ENCODE results near the gene LDB2.
A peak's percentile ranks its signal among the peaks of the same experiment; 100 is the strongest.
"Not testable (repeated sequence)": the region's sequence is repeated elsewhere in the genome, so short reads cannot be mapped to it uniquely, and the experiment has no call there.

LDB2 gene

DNA sequence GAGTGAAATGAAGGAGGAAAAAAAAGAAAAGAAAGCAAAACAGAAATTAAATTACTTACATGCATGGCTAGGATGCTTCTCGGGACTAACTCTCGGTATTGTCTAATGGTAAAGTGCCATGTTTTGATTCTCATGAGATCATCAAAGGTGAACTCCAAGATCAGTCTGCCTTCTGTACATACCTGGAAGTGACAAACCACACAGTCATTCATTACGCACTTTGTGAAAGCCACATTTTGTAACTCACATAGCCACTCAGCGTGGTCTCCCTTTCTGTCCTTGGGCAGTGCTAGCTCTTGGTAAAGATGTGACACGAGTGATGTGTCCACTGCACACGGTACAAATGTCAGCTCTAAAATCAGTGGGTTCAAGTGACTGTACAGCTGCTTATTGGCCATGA is 309.8 kb downstream of the LDB2 start:
- no peak for DNase-seq

DNA sequence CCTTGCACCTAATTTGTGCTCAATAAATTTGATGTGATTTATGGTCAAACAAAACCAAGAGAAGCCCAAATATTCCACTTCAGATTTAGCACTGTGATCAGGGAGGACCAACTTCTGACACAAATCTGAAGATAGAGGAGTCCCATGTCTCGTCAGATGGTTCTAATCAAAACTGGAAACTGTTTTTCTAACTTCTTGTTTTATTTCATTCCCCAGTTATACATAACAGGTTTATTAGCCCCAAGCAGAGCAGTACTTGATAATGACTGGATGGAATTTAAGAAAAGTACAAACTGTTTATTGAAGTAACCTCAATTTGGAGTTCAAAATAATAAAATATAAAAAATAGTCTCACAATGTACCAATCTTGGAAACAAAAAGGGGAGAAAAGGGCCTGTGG is 310.3 kb downstream of the LDB2 start:
- no peak for DNase-seq

DNA sequence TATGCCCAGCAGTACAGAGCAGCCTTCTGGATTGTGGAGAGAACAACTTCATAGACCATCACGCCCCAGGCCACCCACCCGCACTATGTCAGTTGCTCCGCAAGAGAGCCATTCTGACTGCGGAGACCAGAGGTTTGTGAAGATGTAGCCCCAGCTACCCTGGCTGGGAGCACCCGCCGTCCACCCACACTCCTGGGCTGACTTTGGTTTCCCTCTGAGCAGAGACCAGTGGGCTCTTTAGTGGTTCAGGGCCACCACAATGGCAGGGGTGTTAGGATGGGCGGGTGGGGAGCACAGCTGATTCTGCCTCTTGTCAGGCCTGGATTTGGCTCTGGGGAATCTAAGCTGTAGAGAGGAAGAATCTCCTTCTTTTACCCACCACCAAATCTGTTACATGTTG is 313.4 kb downstream of the LDB2 start:
- DNase-seq: no peak

DNA sequence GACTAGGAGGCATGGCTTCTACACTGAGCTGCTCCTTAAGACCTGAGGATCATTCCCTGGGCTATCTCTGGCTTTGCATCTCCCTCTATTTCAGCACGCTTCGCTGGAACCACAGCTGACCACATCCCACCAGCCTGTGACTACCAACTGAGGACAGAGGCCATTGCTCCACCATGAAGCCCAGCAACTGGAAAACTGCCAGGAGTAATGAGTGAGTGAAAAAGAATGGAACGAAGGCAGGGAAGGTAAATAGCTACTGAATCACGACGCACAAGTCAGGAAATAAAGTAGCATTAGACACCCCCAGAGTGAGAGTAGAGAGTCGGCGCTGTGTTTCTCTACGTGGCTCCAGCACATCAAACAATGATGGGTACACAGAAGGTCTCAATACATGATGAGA is 314.7 kb downstream of the LDB2 start:
- no peak for DNase-seq

DNA sequence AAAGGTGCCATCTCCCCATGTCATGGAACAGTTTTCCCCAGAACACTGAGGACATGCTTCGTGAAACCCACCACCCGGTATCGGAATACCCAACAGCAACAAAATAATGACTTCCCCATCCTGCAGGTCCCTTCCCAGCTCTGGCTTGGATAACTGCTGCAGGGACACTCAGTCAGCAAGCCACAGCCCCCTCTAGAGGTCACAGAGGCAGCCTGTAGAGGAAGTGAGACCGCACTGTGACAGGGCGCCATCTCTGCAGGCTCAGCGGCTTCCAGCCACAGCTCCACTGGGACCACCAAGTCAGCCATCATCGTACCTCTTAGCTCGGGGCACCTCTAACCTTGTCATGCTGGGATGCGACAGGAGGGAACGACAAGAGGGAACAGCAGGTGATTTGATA is 315.9 kb downstream of the LDB2 start:
- DNase-seq: no peak

DNA sequence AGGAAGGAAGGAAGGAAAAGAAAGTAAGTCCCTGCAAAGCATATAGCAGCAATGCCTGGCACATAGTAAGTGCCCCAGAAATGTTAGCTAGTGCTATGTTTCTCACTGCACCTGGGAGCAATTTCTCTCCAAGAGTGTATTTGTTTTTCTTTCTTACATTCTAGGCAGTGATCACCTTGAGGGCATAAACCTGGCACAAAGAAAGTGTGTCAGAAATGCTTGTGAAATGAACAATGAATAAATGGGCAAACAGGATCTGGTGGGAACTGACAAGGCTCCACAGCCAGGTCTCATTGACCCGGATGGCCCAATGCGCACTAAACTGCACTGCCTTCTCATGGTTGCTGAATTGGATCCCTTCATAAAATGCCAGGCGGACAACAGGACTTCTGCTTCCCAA is 316.4 kb downstream of the LDB2 start:
- DNase-seq: no peak

DNA sequence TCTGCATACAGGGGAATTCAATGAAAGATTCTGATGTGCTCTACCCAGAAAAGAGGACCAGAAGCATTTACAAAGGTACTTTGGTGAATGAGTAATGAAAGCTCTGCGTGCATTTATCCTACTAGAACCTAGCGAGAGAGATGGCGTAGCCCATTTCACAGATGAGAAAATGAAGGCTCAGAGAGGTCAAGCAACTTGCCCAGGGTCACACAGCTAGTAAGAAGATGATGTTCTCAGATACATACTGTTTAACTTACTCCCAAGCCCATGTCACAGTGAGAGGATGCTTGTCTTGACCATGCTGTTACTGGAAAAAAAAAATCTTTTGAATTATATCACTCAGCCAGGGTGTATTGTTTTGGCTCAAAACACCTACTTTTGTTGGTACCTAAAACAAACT is 317.3 kb downstream of the LDB2 start:
- no peak for DNase-seq

DNA sequence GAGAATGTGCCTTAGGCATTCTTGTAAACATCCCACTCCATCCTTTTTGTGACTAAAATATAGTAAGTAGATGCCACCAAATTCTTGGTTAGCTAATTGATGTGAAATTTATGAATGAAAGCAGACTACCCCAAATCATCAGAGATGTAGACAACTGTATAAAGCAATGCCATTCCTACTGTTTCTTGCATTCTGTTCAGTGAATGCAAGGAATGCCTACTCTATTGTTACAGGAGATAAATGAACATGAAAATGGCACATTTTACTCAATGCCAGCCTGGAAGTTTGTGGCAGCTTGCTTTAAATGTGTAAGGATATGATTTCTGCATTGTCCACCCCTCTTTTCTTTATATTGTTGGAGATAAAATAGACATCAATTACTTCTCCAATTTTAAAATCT is 317.9 kb downstream of the LDB2 start:
- DNase-seq: no peak

DNA sequence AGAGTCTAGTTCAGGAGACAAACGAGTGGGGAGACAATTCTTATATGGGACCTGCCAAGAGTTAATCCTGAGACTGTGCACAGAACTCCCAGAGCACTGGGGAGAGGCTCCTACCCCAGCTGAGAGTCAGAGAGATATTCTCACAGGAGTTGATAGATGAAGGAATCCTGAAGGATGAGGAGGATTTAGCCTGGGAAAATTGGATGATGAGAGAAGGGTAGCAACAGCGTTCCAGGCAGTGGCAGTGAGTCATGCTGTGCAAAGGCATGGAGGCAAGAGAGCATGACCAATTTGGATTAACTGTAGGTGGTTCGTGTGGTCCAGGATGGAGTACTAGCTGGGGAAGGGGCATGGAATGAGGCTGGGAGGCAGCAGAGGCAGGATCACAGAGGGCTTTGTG is 318.6 kb downstream of the LDB2 start:
- no peak for DNase-seq

DNA sequence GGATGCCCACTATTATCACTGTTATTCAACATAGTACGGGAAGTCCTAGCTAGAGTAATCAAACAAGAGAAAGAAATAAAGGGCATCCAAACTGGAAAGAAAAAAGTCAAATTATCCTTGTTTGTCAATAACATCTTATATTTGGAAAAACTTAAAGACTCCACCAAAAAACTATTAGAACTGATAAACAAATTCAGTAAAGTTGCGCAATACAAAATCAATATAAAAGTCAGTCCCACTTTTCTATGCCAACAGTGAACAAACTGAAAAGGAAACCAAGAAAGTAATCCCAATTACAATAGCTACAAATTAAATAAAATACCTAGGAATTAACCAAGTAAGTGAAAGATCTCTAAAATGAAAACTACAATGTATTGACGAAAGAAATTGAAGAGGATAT is 321.3 kb downstream of the LDB2 start:
- no peak for DNase-seq

DNA sequence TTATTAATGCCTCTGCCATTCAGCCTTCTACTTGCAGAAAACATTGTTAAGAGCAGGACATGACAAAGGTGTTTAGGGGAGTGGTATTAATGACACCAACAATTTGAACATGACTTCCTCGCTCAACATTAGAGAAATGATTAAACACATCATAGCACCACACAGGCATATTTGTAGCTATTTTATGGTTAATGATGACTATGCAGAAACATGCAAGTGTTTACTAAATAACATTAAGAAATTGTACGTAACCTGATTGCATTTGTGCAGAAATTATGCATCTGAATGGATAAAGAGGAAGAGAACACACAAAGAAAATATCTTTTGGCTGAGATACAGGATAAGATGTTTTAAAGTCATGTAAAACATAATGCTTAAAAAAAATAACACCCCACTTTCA is 323.5 kb downstream of the LDB2 start:
- no peak for DNase-seq

DNA sequence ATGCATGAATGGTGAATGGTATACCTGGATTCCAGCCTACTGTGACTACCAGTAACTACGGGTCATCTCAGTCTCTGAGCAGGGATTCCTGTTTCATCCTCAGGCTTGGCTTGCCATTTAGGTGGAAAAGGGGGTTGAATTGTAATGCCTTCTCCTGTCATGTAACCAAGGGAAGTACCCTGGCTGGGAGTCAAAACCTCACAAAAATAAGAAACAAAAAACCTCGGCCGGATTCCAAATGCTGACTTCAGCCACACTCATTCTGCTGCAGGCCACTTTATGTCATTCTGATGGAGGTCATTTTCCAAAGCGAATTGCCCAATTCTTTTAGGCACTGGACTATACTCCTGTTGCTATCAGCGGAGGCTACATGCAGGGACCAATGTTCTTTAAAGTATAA is 324.7 kb downstream of the LDB2 start:
- DNase-seq: no peak

DNA sequence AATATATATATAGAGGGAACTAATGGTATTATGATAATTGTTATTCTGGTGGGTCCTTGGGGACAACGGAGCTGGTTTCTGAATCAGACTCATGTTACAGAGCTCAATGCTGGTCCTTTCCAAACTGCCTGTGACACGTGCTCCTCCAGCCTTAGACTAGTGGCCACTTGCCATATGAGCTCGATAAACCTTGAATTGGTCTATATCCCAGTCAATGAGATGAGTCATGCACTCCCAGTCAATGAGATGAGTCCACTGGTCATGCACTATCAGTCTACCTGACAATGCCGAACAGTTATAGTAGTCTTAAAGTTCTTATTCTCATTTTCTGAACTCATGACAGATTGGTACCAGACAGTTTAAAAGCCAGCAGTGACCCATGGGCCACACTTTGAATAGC is 325.2 kb downstream of the LDB2 start:
- no peak for DNase-seq

DNA sequence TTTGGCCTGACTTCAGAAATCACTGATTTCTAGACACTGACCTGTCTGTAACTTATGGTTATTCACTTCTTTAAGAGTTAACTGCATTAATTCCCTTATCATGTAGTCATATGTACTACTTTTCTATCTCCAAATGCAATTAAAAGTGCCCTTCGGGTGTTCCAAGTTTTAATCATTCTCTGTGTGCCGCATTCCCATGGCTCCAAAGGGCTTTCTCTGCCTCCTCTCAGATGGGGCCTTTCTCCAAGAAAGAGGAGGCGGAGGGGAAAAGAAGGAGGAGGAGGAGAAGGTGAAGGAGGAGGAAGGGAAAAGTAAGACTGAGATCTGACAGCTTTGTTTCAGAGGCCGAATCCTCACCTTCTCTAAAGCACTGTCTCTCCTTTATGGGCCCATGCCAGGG is 325.8 kb downstream of the LDB2 start:
- no peak for DNase-seq

DNA sequence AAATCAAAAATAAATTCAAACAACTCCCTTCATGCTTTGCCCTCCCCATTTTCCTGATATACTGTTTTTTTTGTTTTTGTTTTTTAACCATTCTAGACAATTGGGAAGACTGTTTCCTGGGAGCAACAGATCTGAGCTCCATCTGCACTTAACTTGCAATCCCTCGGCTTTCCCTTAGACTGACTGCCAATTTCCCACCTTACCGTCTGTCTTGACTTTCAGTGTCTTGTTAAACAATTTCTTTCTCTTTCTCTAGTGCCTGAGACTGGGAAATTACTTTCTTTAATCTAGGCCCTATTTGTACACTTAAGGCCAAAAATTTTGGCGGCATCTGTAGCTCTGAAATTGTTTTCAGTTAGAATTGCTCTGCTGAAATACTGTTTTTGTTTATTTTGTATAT is 326.3 kb downstream of the LDB2 start:
- no peak for DNase-seq

DNA sequence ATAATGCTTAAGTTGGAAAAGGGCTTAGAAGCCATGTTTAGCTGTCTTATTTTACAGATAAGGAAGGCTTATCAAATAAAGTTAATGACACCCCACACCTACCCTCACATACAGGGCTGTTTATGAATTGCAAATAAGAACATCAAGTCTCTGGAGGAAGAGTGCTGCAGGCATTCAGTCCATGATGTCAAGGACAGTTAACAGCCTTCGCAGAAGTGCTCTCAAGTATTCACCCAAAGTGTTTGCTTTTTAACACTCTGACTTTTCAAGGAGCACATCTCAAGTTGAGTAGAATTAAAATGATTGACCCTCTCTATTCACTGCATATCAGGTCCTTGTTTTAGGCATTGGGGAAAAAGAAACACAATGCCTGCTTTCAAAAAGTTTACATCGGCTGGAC is 328.7 kb downstream of the LDB2 start:
- DNase-seq: no peak

DNA sequence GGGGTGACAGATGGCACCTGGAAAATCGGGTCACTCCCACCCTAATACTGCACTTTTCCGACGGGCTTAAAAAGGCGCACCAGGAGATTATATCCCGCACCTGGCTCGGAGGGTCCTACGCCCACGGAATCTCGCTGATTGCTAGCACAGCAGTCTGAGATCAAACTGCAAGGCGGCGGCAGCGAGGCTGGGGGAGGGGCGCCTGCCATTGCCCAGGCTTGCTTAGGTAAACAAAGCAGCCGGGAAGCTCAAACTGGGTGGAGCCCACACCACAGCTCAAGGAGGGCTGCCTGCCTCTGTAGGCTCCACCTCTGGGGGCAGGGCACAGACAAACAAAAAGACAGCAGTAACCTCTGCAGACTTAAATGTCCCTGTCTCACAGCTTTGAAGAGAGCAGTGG is 341.1 kb downstream of the LDB2 start:
- DNase-seq: not testable (repeated sequence)

DNA sequence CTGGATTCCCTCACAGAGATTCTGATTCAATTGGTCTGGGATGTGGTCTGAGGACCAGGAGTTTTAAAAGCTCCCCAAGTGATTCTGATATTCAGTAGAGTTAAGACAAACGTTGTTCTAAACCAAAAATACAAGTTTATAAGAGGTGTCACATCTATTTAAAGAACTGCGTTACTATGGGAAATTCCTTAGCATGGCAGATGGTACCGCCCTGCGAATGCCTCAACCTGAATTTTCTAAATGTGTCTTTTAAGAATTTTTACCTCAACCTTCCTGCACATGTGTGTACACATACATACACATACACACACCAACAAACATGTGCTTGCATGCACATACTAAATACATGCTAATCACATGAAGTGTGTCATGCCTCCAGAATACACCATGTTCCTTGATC is 343.3 kb downstream of the LDB2 start:
- no peak for DNase-seq

DNA sequence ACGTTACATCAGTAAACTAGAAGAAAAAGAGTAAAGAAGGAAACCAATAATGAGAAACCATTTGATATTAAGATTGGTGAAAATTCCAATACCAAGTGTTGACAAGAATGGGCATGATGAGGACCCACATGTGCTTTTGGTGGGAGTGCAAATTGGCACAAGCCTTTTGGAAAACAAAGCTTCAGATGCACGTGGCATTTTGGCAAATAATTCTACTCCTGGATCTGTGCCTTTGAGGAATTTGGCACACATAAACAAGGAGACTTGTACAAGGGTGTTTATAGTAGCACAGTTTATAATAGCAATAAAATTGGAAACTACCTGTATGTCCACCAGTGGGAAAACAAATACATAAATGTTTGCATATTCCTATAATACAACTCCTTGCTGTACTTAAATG is 347.9 kb downstream of the LDB2 start:
- no peak for DNase-seq

DNA sequence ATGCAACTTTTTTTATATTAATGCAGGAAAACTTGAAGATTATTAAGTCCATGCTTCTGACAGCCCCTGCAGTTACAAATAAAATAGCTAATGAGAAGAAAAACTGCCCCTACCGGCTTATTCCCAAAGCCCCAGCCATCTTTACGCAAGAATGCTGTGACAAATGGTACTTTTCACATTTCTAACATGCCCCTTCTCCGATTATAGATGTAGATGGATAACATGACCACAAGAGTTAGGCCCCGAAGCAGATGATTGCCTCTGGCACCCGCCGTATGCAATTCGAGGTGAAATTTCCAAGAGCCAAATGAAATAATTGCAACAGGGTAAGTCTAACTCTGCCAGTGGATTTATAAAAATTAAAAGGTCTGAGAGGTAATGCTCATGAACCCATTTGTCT is 352.8 kb downstream of the LDB2 start:
- DNase-seq: no peak

DNA sequence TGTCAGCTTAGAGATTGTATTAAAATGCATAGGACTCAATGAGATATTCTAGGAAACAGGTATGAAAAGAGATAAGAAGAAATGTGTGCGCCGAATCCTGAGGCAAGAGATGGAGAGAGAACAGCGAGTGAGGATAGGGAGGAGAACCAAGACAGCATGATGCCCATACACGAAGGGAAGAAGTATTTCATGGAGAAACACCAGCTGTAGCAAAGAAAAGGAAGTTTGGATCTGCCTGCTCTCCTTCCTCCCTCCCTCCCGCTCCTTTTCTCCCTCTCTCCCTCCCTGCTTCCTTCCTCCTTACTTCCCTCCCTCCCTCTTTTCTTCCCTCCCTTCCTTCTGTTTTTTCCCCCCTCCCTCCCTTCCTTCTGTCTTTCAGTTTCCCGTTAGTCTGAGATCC is 353.6 kb downstream of the LDB2 start:
- DNase-seq: no peak

DNA sequence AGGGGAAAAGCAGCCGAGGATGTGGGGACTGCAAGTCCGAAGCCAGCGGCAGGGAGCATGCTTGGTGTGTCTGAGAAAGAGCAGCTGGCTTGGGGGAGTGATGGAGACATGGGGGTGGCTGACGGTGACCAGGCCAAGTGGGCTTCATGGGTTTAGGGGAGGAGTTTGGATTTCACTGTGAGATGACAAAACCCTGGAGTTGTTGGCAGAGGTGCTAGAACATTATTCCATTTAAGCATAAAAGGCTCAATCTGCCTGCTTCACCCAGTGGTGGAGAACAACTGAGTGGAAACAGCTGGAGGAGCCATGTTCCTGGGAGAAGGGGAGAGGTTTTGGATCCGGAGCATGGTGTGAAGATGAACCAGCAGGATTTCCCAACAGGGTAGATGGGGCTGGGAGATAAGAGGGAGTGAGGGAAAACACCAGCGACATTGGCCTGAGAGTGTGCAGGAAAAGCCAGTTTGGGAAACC is 354.2 kb downstream of the LDB2 start:
- no peak for DNase-seq

DNA sequence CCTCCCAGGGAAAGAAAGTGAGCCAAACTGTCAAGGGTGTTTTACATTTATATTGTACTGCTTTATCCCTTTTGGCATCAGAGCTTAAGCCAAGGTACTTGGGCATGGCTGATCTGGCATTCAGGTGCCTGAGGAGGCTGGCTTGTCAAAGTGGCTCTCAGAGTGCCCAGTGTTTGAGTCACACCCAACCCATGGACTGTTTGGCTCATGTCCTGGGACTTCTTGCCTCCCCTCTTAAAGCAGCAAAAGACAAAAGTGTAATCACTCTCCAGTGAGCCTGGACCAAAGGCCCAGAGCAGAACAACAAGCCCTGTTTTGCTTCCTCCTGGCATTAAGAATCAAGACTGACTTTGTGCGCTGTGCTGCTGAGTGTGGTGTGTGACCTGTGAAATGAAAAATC is 360.5 kb downstream of the LDB2 start:
- DNase-seq: no peak

DNA sequence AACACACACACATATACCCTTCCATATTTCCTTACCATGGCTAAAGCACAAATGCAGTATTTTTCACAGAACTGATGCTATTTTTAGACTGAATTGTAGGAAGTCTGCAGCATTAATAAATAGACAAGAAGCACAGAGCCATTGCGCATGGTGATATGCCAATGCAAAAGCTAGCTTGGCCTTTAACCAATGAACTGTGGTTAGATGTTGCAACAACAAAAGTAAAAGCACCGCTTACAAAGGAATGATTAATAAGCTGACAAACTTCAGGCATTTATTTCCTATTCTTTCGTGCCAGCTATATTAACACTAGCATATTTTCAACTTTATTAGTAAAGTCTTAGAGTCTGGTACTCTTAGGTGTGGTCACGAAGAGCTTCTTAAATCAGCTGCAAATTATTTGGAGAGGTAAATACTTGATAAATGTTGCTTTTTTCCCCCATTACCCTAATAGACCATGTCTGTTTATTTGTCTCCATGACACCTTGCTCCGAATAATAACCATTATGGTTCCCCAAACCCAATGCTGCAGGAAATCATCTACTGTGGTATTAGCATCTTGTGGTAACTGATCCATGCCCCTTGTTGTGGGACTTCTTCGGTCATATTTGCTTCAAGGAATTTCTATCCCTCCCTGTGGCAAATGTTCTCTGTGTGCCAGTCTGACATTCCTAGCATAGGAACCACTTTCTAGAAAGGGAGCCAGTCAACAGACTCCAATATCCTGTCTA is 366.0 kb downstream of the LDB2 start:
- DNase-seq: peak; percentile 29

Measured in KG1 (cell line).